ENCODE data around the gene MATK. TPM values are rescaled to one million over a fixed set of nuclear protein-coding genes. Genes with fewer than 3 reads are reported as not detected.

Gene MATK
- total RNA-seq, 1 experiment from 2014 or later: 28.3 TPM

- no peak; the same call in 1 of the 2 replicates for ATAC-seq
- CTCF ChIA-PET: interaction anchor here (1.1 to 3.4 kb wide), 2 partner anchors 11 to 17 kb away, joined by 3 to 25 read pairs; no protein-coding TSS in a partner anchor
- TF ChIP-seq PRDM15 (CRISPR knock-in tag; IDR thresholded peaks at IDR 0.05) (no peak), STAT6 (CRISPR knock-in tag; conservative IDR thresholded peaks at IDR 0.05; ENCODE audit: low read depth) (no peak), ZBTB21 (CRISPR knock-in tag; IDR thresholded peaks at IDR 0.05; ENCODE audit: borderline replicate concordance) (no peak), NR1H2 (CRISPR knock-in tag; IDR thresholded peaks at IDR 0.05) (no peak), GRHL2 (CRISPR knock-in tag; IDR thresholded peaks at IDR 0.05; ENCODE audit: insufficient replicate concordance, severe bottlenecking) (no peak), SP1 (CRISPR knock-in tag; conservative IDR thresholded peaks at IDR 0.05) (no peak), ZNF121 (CRISPR knock-in tag; IDR thresholded peaks at IDR 0.05) (no peak), ZNF532 (CRISPR knock-in tag; IDR thresholded peaks at IDR 0.05; ENCODE audit: borderline replicate concordance) (no peak), ZNF671 (CRISPR knock-in tag; IDR thresholded peaks at IDR 0.05) (no peak), CDX4 (CRISPR knock-in tag; IDR thresholded peaks at IDR 0.05; ENCODE audit: borderline replicate concordance) (no peak), FOXP1 (CRISPR knock-in tag; IDR thresholded peaks at IDR 0.05; ENCODE audit: borderline replicate concordance) (no peak), ZNF396 (CRISPR knock-in tag; IDR thresholded peaks at IDR 0.05; ENCODE audit: borderline replicate concordance) (no peak), AFF4 (CRISPR knock-in tag; IDR thresholded peaks at IDR 0.05; ENCODE audit: borderline replicate concordance) (no peak), SMAD3 (CRISPR knock-in tag; IDR thresholded peaks at IDR 0.05; ENCODE audit: borderline replicate concordance) (no peak), ZNF317 (CRISPR knock-in tag; IDR thresholded peaks at IDR 0.05; ENCODE audit: borderline replicate concordance, low read depth) (no peak), IRF2 (CRISPR knock-in tag; IDR thresholded peaks at IDR 0.05; ENCODE audit: borderline replicate concordance, low read depth) (no peak), ZBTB43 (CRISPR knock-in tag; IDR thresholded peaks at IDR 0.05) (no peak)
- TF ChIP-seq, protein P1, sequence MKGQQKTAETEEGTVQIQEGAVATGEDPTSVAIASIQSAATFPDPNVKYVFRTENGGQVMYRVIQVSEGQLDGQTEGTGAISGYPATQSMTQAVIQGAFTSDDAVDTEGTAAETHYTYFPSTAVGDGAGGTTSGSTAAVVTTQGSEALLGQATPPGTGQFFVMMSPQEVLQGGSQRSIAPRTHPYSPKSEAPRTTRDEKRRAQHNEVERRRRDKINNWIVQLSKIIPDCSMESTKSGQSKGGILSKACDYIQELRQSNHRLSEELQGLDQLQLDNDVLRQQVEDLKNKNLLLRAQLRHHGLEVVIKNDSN (CRISPR knock-in tag; IDR thresholded peaks at IDR 0.05): no peak
Observed at GRCh38 chr19:3810708-3811355, 24.7 kb upstream of the MATK start.

More at GRCh38 chr19:3810708-3811355, 24.7 kb upstream of the MATK start:
- H3K4me1 Mint-ChIP-seq: no peaks in the 10 kb centered on the region
- POLR2A ChIA-PET: interaction anchor here (0.5 kb wide), 1 partner anchor 125 kb away, joined by 3 read pairs; no protein-coding TSS in a partner anchor
- H3K9me3 Mint-ChIP-seq: peaks cover 10% of the 10 kb centered on the region
- no peaks in the 10 kb centered on the region for H3K27me3 Mint-ChIP-seq (ENCODE audit: low read depth)
- no peak for DNase-seq (ENCODE audit: low spot score)
- no peaks in the 10 kb centered on the region for H3K36me3 Mint-ChIP-seq
- no peak overlapping the region for H3K27ac Mint-ChIP-seq
- no peak overlapping the region for H3K4me3 Mint-ChIP-seq
